Common myeloid progenitor, CD34-positive (primary cell): ENCODE data around the gene UNCX.
A peak's percentile ranks its signal among the peaks of the same experiment; 100 is the strongest.

Experiments
- CTCF ChIA-PET: fragments of 350-600 bp; sonication (Branson Sonifier 250); formaldehyde crosslinking; loops from one replicate; lab custom pipeline; 2021; ENCODE audit warnings: antibody characterized with exemption; lab: Charles Lee
- POLR2A ChIA-PET: fragments of 350-600 bp; sonication (Branson Sonifier 250); formaldehyde crosslinking; loops from one replicate; lab custom pipeline; 2021; ENCODE audit warnings: antibody characterized with exemption; lab: Charles Lee
- DNase-seq, 3 donors: peaks; one replicate each; pipeline versions ENCODE4 v3.0.0 to v3.0.0-alpha.2; 2013
- H3K27ac ChIP-seq, 2 experiments: 1 replicate in 1 of 2; 2 replicates in 1 of 2; pipeline ENCODE4 v1.7.0; 2013; ENCODE audit warnings: inconsistent platforms in 2 of 2, low read length in 2 of 2, mild to moderate bottlenecking in 2 of 2, low read depth in 1 of 2, moderate library complexity in 1 of 2; ENCODE audit not compliant: severe bottlenecking in 2 of 2, insufficient read depth in 1 of 2, poor library complexity in 1 of 2
- H3K27me3 ChIP-seq, 5 experiments: replicated peaks in 2 of 5; 1 replicate in 3 of 5; 2 replicates in 2 of 5; pipeline versions ENCODE4 v1.6.1 to v1.7.0; 2013; ENCODE audit warnings: low read length in 4 of 5, mild to moderate bottlenecking in 2 of 5, moderate library complexity in 2 of 5, inconsistent platforms in 1 of 5; ENCODE audit not compliant: insufficient read depth in 5 of 5, control insufficient read depth in 4 of 5
- H3K36me3 ChIP-seq, 4 experiments: 1 replicate in 2 of 4; 2 replicates in 2 of 4; pipeline versions ENCODE4 v1.6.1 to v1.7.0; 2013; ENCODE audit warnings: low read length in 3 of 4, control low read depth in 1 of 4, mild to moderate bottlenecking in 1 of 4; ENCODE audit not compliant: control insufficient read depth in 4 of 4, insufficient read depth in 4 of 4
- H3K4me1 ChIP-seq, 4 experiments: 1 replicate in 3 of 4; 2 replicates in 1 of 4; pipeline versions ENCODE4 v1.6.1 to v1.7.1; 2013; ENCODE audit warnings: low read length in 3 of 4, mild to moderate bottlenecking in 3 of 4, control low read depth in 1 of 4, inconsistent platforms in 1 of 4, moderate library complexity in 1 of 4; ENCODE audit not compliant: control insufficient read depth in 4 of 4, insufficient read depth in 4 of 4; ENCODE audit errors: control extremely low read depth in 1 of 4
- H3K4me3 ChIP-seq, 7 experiments: 1 replicate in 4 of 7; 2 replicates in 3 of 7; pipeline versions ENCODE4 v1.5.1 to v1.7.0; 2013; ENCODE audit warnings: mild to moderate bottlenecking in 7 of 7, low read length in 6 of 7, moderate library complexity in 6 of 7, inconsistent platforms in 2 of 7, low read depth in 2 of 7, control low read depth in 1 of 7; ENCODE audit not compliant: insufficient read depth in 4 of 7, control insufficient read depth in 1 of 7; ENCODE audit errors: extremely low read depth in 1 of 7
- H3K9me3 ChIP-seq, 5 experiments: 1 replicate in 4 of 5; 2 replicates in 1 of 5; pipeline versions ENCODE4 v1.6.1 to v1.7.1; 2013; ENCODE audit warnings: low read length in 4 of 5, mild to moderate bottlenecking in 2 of 5, inconsistent platforms in 1 of 5, low read depth in 1 of 5, moderate library complexity in 1 of 5; ENCODE audit not compliant: control insufficient read depth in 4 of 5, insufficient read depth in 2 of 5; ENCODE audit errors: control extremely low read depth in 1 of 5
- WGBS: methylation state at CpG from one replicate; pipeline ENCODE4 v1.1.5; 2013; ENCODE audit not compliant: insufficient coverage; 5-methylcytosine and 5-hydroxymethylcytosine counted together

Gene UNCX

GRCh38 chr7:1218541-1219165 is 14.0 kb upstream of the UNCX start:
- POLR2A ChIA-PET, result no interaction called here
- DNase-seq, result no peak
- peaks cover 0 to 6% (median 0%) of the 10 kb centered on the region in 5 experiments for H3K9me3 ChIP-seq
- no peak overlapping the region for H3K4me3 ChIP-seq
- no peaks in the 10 kb centered on the region for H3K36me3 ChIP-seq
- no peak overlapping the region for H3K27ac ChIP-seq
- CTCF ChIA-PET, result interaction anchor here (1.0 to 1.2 kb wide), 2 partner anchors 9 to 191 kb away, joined by 3 to 6 read pairs; no protein-coding TSS in a partner anchor
- H3K4me1 ChIP-seq, result no peaks in the 10 kb centered on the region
- 67% methylated on average over 21 of the region's 24 CpGs for WGBS
- H3K27me3 ChIP-seq, result peaks cover 0 to 86% (median 26%) of the 10 kb centered on the region in 5 experiments

- Histone ChIP-seq H3K4me3 (no peak overlapping the region), H3K27ac (no peak overlapping the region), H3K4me1 (no peaks in the 10 kb centered on the region), H3K27me3 (peaks cover 0 to 86% (median 27%) of the 10 kb centered on the region in 5 experiments), H3K36me3 (no peaks in the 10 kb centered on the region), H3K9me3 (peaks cover 0 to 6% (median 0%) of the 10 kb centered on the region in 5 experiments)
- ChIA-PET CTCF (interaction anchor here (0.8 to 1.3 kb wide), 5 partner anchors 9 to 191 kb away, joined by 3 to 6 read pairs (median 3); no protein-coding TSS in a partner anchor), POLR2A (no interaction called here)
- DNase-seq, result no peak
- 73% methylated on average over 9 of the region's 9 CpGs for WGBS
Observed at GRCh38 chr7:1219498-1219897, 13.2 kb upstream of the UNCX start.

- peaks cover 0 to 6% (median 0%) of the 10 kb centered on the region in 5 experiments for H3K9me3 ChIP-seq
- H3K4me3 ChIP-seq, result no peak overlapping the region
- POLR2A ChIA-PET, result no interaction called here
- H3K36me3 ChIP-seq, result no peaks in the 10 kb centered on the region
- WGBS, result 66% methylated on average over 10 of the region's 13 CpGs
- no peak overlapping the region for H3K27ac ChIP-seq
- DNase-seq, result no peak
- CTCF ChIA-PET, result interaction anchor here (0.6 to 1.3 kb wide), 8 partner anchors 10 to 254 kb away, joined by 3 to 6 read pairs (median 3); no protein-coding TSS in a partner anchor
- H3K27me3 ChIP-seq, result peaks cover 0 to 86% (median 31%) of the 10 kb centered on the region in 5 experiments
- no peaks in the 10 kb centered on the region for H3K4me1 ChIP-seq
Observed at GRCh38 chr7:1220000-1220726, 12.5 kb upstream of the UNCX start.

GRCh38 chr7:1220977-1221745 is 11.5 kb upstream of the UNCX start:
- WGBS, result 73% methylated on average over 16 of the region's 22 CpGs
- CTCF ChIA-PET, result interaction anchor here (0.9 to 1.6 kb wide), 5 partner anchors 13 to 253 kb away, joined by 3 to 7 read pairs (median 6); no protein-coding TSS in a partner anchor
- POLR2A ChIA-PET, result no interaction called here
- Histone ChIP-seq H3K9me3 (peaks cover 0 to 6% (median 0%) of the 10 kb centered on the region in 5 experiments), H3K27me3 (peaks cover 0 to 89% (median 39%) of the 10 kb centered on the region in 5 experiments), H3K4me1 (no peaks in the 10 kb centered on the region), H3K36me3 (no peaks in the 10 kb centered on the region), H3K4me3 (no peak overlapping the region), H3K27ac (no peak overlapping the region)
- DNase-seq, result no peak

- ChIA-PET POLR2A (no interaction called here), CTCF (interaction anchor here (1.1 to 5.8 kb wide), 3 partner anchors 17 to 209 kb away, joined by 3 to 29 read pairs (median 3); no protein-coding TSS in a partner anchor)
- Histone ChIP-seq H3K9me3 (no peaks in the 10 kb centered on the region), H3K4me3 (no peak overlapping the region), H3K27ac (no peak overlapping the region), H3K4me1 (peaks cover 0 to 9% (median 5%) of the 10 kb centered on the region in 4 experiments), H3K36me3 (no peaks in the 10 kb centered on the region), H3K27me3 (peaks cover 3 to 97% (median 54%) of the 10 kb centered on the region in 5 experiments)
- 12% methylated on average over 22 of the region's 23 CpGs for whole genome bisulfite sequencing
- peak in 1 of 3 donors; percentile 40 for DNase-seq
Observed at GRCh38 chr7:1223196-1223981, 9.3 kb upstream of the UNCX start.

- 4% methylated on average over 48 of the region's 66 CpGs for WGBS
- Histone ChIP-seq H3K27ac (no peak overlapping the region), H3K4me1 (peaks cover 0 to 9% (median 5%) of the 10 kb centered on the region in 4 experiments), H3K9me3 (no peaks in the 10 kb centered on the region), H3K27me3 (peaks cover 3 to 97% (median 61%) of the 10 kb centered on the region in 5 experiments), H3K4me3 (no peak overlapping the region), H3K36me3 (no peaks in the 10 kb centered on the region)
- CTCF ChIA-PET, result interaction anchor here (0.8 to 5.8 kb wide), 5 partner anchors 14 to 249 kb away, joined by 3 to 29 read pairs (median 4); no protein-coding TSS in a partner anchor
- POLR2A ChIA-PET, result no interaction called here
- no peak for DNase-seq
Observed at GRCh38 chr7:1224086-1224716, 8.5 kb upstream of the UNCX start.
